BLaER1 treated with 17β-estradiol and CSF1 and Interleukin-3, amounts not matched to agents 10 nM and 100 nM (cell line): ENCODE data around the gene KRTAP5-8.
"Not testable (repeated sequence)": the region's sequence is repeated elsewhere in the genome, so short reads cannot be mapped to it uniquely, and the experiment has no call there.

Source experiments
- H3K27ac ChIP-seq, 11 experiments: shearing (Covaris generic); formaldehyde crosslinking; 2 replicates each; pipeline ENCODE4 v1.8.1; 2022
- H3K27me3 ChIP-seq, 11 experiments: shearing (Covaris generic); formaldehyde crosslinking; 2 replicates each; pipeline ENCODE4 v1.8.1; 2022
- H3K36me3 ChIP-seq, 11 experiments: shearing (Covaris generic); formaldehyde crosslinking; 2 replicates each; pipeline ENCODE4 v1.8.1; 2022
- H3K4me1 ChIP-seq, 10 experiments: shearing (Covaris generic); formaldehyde crosslinking; 2 replicates each; pipeline ENCODE4 v1.8.1; 2022
- H3K4me2 ChIP-seq, 11 experiments: shearing (Covaris generic); formaldehyde crosslinking; 2 replicates each; pipeline ENCODE4 v1.8.1; 2022
- H3K4me3 ChIP-seq, 10 experiments: shearing (Covaris generic); formaldehyde crosslinking; 2 replicates each; pipeline ENCODE4 v1.8.1; 2022
- H3K9ac ChIP-seq, 11 experiments: shearing (Covaris generic); formaldehyde crosslinking; 2 replicates each; pipeline ENCODE4 v1.8.1; 2022
- H3K9me3 ChIP-seq, 11 experiments: shearing (Covaris generic); formaldehyde crosslinking; replicated peaks in 1 of 11; 2 replicates each; pipeline ENCODE4 v1.8.1; 2022
- H4K20me1 ChIP-seq, 11 experiments: shearing (Covaris generic); formaldehyde crosslinking; 2 replicates each; pipeline ENCODE4 v1.8.1; 2022
- Cebpa-rat ChIP-seq, 11 experiments: shearing (Covaris generic); IDR thresholded peaks; 2 replicates each; pipeline ENCODE4 v1.8.1; 2022

KRTAP5-8 gene

GRCh38 chr11:71568704-71569349, 31.0 kb downstream of the KRTAP5-8 start:
- no peak overlapping the region for H3K4me2 ChIP-seq
- TF ChIP-seq Cebpa-rat (IDR thresholded peaks at IDR 0.05): no peak

GRCh38 chr11:71571101-71571850, 33.5 kb downstream of the KRTAP5-8 start:
- H3K27ac ChIP-seq, H3K4me3 ChIP-seq, H3K4me2 ChIP-seq, H4K20me1 ChIP-seq, H3K36me3 ChIP-seq, H3K9ac ChIP-seq, H3K9me3 ChIP-seq: not testable (repeated sequence)
- Histone ChIP-seq H3K27me3 (peaks cover 0 to 14% (median 0%) of the 10 kb centered on the region in 11 experiments; a peak in 5 of 22 replicates), H3K4me1 (peaks cover 0 to 20% (median 15%) of the 10 kb centered on the region in 10 experiments; a peak in 16 of 20 replicates)

More at GRCh38 chr11:71568704-71569349, 31.0 kb downstream of the KRTAP5-8 start:
- Histone ChIP-seq H3K4me1 (peaks cover 7 to 18% (median 11%) of the 10 kb centered on the region in 10 experiments; a peak in 19 of 20 replicates), H3K36me3 (no peaks in the 10 kb centered on the region), H3K4me3 (no peak overlapping the region), H3K9me3 (no peaks in the 10 kb centered on the region), H4K20me1 (no peaks in the 10 kb centered on the region; a peak in 2 of 22 replicates), H3K27me3 (peaks cover 0 to 27% (median 10%) of the 10 kb centered on the region in 11 experiments; a peak in 8 of 22 replicates), H3K9ac (no peak overlapping the region), H3K27ac (no peak overlapping the region)

- Histone ChIP-seq H3K27ac (no peak overlapping the region), H3K36me3 (no peaks in the 10 kb centered on the region), H4K20me1 (no peaks in the 10 kb centered on the region; a peak in 1 of 22 replicates), H3K9me3 (no peaks in the 10 kb centered on the region), H3K9ac (no peak overlapping the region), H3K4me2 (no peak overlapping the region), H3K27me3 (peaks cover 0 to 9% (median 0%) of the 10 kb centered on the region in 11 experiments; a peak in 3 of 22 replicates), H3K4me3 (no peak overlapping the region), H3K4me1 (peaks cover 0 to 15% (median 11%) of the 10 kb centered on the region in 10 experiments; a peak in 16 of 20 replicates)
- TF ChIP-seq Cebpa-rat (IDR thresholded peaks at IDR 0.05): no peak
Observed at GRCh38 chr11:71572811-71573210, 35.0 kb downstream of the KRTAP5-8 start.

GRCh38 chr11:71574418-71574817, 36.6 kb downstream of the KRTAP5-8 start:
- no peak for TF ChIP-seq Cebpa-rat (IDR thresholded peaks at IDR 0.05)
- Histone ChIP-seq H3K27me3 (no peaks in the 10 kb centered on the region), H4K20me1 (no peaks in the 10 kb centered on the region), H3K4me1 (peaks cover 0 to 15% (median 11%) of the 10 kb centered on the region in 10 experiments; a peak in 16 of 20 replicates), H3K36me3 (no peaks in the 10 kb centered on the region), H3K4me3 (no peak overlapping the region), H3K27ac (no peak overlapping the region), H3K9me3 (no peaks in the 10 kb centered on the region), H3K4me2 (peak overlapping the region in 1 of 11 experiments; percentile 14; a peak in 1 of 22 replicates), H3K9ac (no peak overlapping the region)

- no peak overlapping the region for H3K4me3 ChIP-seq
- no peak for TF ChIP-seq Cebpa-rat (IDR thresholded peaks at IDR 0.05)
- no peaks in the 10 kb centered on the region for H3K36me3 ChIP-seq
- H3K9me3 ChIP-seq: no peaks in the 10 kb centered on the region
- no peak overlapping the region for H3K9ac ChIP-seq
- H4K20me1 ChIP-seq: no peaks in the 10 kb centered on the region
- H3K4me2 ChIP-seq: peak overlapping the region in 8 of 11 experiments; percentile 14 to 54 (median 46); a peak in 12 of 22 replicates
- peaks cover 0 to 26% (median 17%) of the 10 kb centered on the region in 10 experiments; a peak in 16 of 20 replicates for H3K4me1 ChIP-seq
- no peak overlapping the region for H3K27ac ChIP-seq
- no peaks in the 10 kb centered on the region for H3K27me3 ChIP-seq
Observed at GRCh38 chr11:71575723-71576424, 38.0 kb downstream of the KRTAP5-8 start.

- H3K4me3 ChIP-seq, H3K36me3 ChIP-seq, H3K27me3 ChIP-seq, H3K4me2 ChIP-seq, H3K9me3 ChIP-seq, H3K9ac ChIP-seq, H3K27ac ChIP-seq, H4K20me1 ChIP-seq: not testable (repeated sequence)
- peaks cover 6 to 32% (median 22%) of the 10 kb centered on the region in 10 experiments for H3K4me1 ChIP-seq
Observed at GRCh38 chr11:71576688-71577465, 39.1 kb downstream of the KRTAP5-8 start.

GRCh38 chr11:71577469-71578004, 39.7 kb downstream of the KRTAP5-8 start:
- no peaks in the 10 kb centered on the region for H3K27me3 ChIP-seq
- H4K20me1 ChIP-seq: 0 out of 22 replicates have a peak, but pooled peaks cover 0 to 5% (median 0%) of the 10 kb centered on the region in 11 experiments
- no peak overlapping the region for H3K27ac ChIP-seq
- H3K36me3 ChIP-seq: no peaks in the 10 kb centered on the region
- no peak for TF ChIP-seq Cebpa-rat (IDR thresholded peaks at IDR 0.05)
- H3K4me1 ChIP-seq: peaks cover 12 to 39% (median 28%) of the 10 kb centered on the region in 10 experiments
- H3K4me2 ChIP-seq: no peak overlapping the region
- H3K4me3 ChIP-seq: no peak overlapping the region
- H3K9me3 ChIP-seq: no peaks in the 10 kb centered on the region
- H3K9ac ChIP-seq: no peak overlapping the region

GRCh38 chr11:71579513-71579912, 41.7 kb downstream of the KRTAP5-8 start:
- not testable (repeated sequence) for H3K4me3 ChIP-seq, H3K9ac ChIP-seq, H4K20me1 ChIP-seq, H3K36me3 ChIP-seq, H3K27me3 ChIP-seq, H3K27ac ChIP-seq, H3K9me3 ChIP-seq
- H3K4me1 ChIP-seq: peaks cover 18 to 44% (median 34%) of the 10 kb centered on the region in 10 experiments
- 0 out of 22 replicates have a peak overlapping the region, but pooled peaks of 2 of the 11 experiments have one; percentile 23 to 24 for H3K4me2 ChIP-seq
